ENCODE results near the gene SSR3.

SSR3 gene

DNA sequence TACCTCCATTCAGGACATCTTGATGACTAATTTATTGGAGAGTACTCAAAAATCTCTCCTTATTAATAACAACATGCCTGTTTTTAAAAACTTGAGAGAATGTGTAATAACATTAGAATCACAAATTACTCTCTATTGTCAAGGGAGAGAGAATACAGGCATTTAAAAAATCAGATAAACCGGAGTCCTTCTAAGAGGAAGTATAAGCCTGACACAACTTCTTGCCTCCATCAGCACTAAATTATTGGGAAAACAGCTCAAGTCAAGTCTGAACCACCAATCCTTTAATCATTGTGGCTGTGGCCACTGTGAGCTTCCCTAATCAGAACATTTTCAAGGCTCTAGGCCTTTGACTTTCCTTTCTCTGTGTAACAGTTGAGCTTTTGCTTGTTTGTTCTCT lies 38.0 kb downstream of the SSR3 start:
- Histone ChIP-seq H3K27me3 (ENCODE audit: insufficient read depth, poor library complexity, severe bottlenecking) (peaks cover 26% of the 10 kb centered on the region), H3K27ac (replicated peaks) (no peak overlapping the region), H3K4me3 (replicated peaks; ENCODE audit: insufficient read depth, low read length) (no peak overlapping the region)
- no peak for DNase-seq (ENCODE audit: low read depth in 1 of 2, low spot score in 1 of 2)
- TF ChIP-seq, protein P1, sequence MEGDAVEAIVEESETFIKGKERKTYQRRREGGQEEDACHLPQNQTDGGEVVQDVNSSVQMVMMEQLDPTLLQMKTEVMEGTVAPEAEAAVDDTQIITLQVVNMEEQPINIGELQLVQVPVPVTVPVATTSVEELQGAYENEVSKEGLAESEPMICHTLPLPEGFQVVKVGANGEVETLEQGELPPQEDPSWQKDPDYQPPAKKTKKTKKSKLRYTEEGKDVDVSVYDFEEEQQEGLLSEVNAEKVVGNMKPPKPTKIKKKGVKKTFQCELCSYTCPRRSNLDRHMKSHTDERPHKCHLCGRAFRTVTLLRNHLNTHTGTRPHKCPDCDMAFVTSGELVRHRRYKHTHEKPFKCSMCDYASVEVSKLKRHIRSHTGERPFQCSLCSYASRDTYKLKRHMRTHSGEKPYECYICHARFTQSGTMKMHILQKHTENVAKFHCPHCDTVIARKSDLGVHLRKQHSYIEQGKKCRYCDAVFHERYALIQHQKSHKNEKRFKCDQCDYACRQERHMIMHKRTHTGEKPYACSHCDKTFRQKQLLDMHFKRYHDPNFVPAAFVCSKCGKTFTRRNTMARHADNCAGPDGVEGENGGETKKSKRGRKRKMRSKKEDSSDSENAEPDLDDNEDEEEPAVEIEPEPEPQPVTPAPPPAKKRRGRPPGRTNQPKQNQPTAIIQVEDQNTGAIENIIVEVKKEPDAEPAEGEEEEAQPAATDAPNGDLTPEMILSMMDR (IDR thresholded peaks at IDR 0.05; ENCODE audit: insufficient read depth, low read length), result no peak
- TF ChIP-seq GABPA (IDR thresholded peaks at IDR 0.05; ENCODE audit: low read depth) (no peak), SPI1 (IDR thresholded peaks at IDR 0.05; ENCODE audit: borderline replicate concordance, low read depth) (no peak), POLR2AphosphoS5 (IDR thresholded peaks at IDR 0.05; ENCODE audit: low read depth) (no peak)
- TF ChIP-seq, protein P2, sequence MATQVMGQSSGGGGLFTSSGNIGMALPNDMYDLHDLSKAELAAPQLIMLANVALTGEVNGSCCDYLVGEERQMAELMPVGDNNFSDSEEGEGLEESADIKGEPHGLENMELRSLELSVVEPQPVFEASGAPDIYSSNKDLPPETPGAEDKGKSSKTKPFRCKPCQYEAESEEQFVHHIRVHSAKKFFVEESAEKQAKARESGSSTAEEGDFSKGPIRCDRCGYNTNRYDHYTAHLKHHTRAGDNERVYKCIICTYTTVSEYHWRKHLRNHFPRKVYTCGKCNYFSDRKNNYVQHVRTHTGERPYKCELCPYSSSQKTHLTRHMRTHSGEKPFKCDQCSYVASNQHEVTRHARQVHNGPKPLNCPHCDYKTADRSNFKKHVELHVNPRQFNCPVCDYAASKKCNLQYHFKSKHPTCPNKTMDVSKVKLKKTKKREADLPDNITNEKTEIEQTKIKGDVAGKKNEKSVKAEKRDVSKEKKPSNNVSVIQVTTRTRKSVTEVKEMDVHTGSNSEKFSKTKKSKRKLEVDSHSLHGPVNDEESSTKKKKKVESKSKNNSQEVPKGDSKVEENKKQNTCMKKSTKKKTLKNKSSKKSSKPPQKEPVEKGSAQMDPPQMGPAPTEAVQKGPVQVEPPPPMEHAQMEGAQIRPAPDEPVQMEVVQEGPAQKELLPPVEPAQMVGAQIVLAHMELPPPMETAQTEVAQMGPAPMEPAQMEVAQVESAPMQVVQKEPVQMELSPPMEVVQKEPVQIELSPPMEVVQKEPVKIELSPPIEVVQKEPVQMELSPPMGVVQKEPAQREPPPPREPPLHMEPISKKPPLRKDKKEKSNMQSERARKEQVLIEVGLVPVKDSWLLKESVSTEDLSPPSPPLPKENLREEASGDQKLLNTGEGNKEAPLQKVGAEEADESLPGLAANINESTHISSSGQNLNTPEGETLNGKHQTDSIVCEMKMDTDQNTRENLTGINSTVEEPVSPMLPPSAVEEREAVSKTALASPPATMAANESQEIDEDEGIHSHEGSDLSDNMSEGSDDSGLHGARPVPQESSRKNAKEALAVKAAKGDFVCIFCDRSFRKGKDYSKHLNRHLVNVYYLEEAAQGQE (IDR thresholded peaks at IDR 0.05; ENCODE audit: insufficient replicate concordance, low read depth), result no peak

- Histone ChIP-seq H3K27me3 (ENCODE audit: insufficient read depth, poor library complexity, severe bottlenecking) (peaks cover 22% of the 10 kb centered on the region), H3K27ac (replicated peaks) (no peak overlapping the region), H3K4me3 (replicated peaks; ENCODE audit: insufficient read depth, low read length) (no peak overlapping the region)
- no peak for TF ChIP-seq GABPA (IDR thresholded peaks at IDR 0.05; ENCODE audit: low read depth)
- TF ChIP-seq, protein P2 (IDR thresholded peaks at IDR 0.05; ENCODE audit: insufficient replicate concordance, low read depth), result no peak
- no peak for TF ChIP-seq POLR2AphosphoS5 (IDR thresholded peaks at IDR 0.05; ENCODE audit: low read depth)
- TF ChIP-seq, protein P1 (IDR thresholded peaks at IDR 0.05; ENCODE audit: insufficient read depth, low read length), result no peak
- TF ChIP-seq SPI1 (IDR thresholded peaks at IDR 0.05; ENCODE audit: borderline replicate concordance, low read depth), result no peak
- no peak for DNase-seq (ENCODE audit: low read depth in 1 of 2, low spot score in 1 of 2)
Measured at GRCh38 chr3:156516284-156516683, 38.6 kb downstream of the SSR3 start.

GRCh38 chr3:156513619-156514018 lies 41.3 kb downstream of the SSR3 start:
- TF ChIP-seq, protein P1 (IDR thresholded peaks at IDR 0.05; ENCODE audit: insufficient read depth, low read length), result no peak
- TF ChIP-seq POLR2AphosphoS5 (IDR thresholded peaks at IDR 0.05; ENCODE audit: low read depth) (no peak), GABPA (IDR thresholded peaks at IDR 0.05; ENCODE audit: low read depth) (no peak), SPI1 (IDR thresholded peaks at IDR 0.05; ENCODE audit: borderline replicate concordance, low read depth) (no peak)
- TF ChIP-seq, protein P2 (IDR thresholded peaks at IDR 0.05; ENCODE audit: insufficient replicate concordance, low read depth), result no peak
- no peak overlapping the region for H3K4me3 ChIP-seq (replicated peaks; ENCODE audit: insufficient read depth, low read length)
- H3K27me3 ChIP-seq (ENCODE audit: insufficient read depth, poor library complexity, severe bottlenecking), result peaks cover 5% of the 10 kb centered on the region
- no peak for DNase-seq (ENCODE audit: low read depth in 1 of 2, low spot score in 1 of 2)
- no peak overlapping the region for H3K27ac ChIP-seq (replicated peaks)

All from HL-60 (cell line).